ENCODE data around the gene POLR1D. TPM values are rescaled to one million over a fixed set of nuclear protein-coding genes. Genes with fewer than 3 reads are reported as not detected.

POLR1D gene
- total RNA-seq, 4 donors from 2014 or later: 115 to 137 (median 133) TPM

DNA sequence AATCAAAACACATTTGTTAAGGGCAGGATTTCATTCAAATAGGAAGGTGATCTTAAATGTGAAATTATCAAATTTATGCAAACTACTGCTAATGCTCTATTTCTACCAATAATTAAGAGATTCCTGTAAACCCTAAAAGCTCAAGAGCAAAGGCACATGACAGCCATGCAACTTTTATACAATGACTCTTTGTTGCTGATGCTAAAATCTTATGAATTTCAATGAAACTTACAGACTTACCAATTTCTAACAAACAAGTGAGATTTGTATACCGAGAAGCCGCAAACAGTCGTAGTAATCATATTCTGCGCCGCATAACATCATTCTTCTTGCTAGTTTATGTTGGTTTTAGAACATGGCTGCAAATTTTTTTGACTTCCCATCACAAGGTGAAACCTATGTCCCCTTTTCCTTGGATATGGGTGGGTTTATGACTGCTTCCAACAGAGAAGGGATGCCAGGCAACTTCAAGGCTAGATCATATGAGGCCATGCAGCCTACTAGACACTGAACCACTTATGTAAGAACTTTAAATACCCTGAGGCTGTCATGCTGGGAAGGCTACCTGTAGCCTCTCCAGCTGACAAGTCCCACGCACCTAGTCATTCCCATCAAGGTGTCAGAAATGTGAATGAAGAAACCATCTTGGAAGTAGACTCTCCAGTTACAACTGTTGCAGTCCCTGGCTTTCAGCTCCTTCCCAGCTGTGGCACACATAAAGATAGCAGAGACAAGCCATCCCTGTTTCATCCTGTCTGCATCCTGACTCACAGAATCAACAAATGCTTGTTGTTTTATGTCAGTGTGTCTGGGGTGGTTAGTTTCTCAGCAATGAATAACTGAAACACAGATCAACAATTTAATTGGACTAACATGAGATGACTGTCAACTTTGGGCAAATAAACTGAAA lies 43.3 kb upstream of the POLR1D start:
- Histone ChIP-seq H3K27ac (no peak overlapping the region), H3K9me3 (no peaks in the 10 kb centered on the region), H3K27me3 (no peaks in the 10 kb centered on the region), H3K36me3 (no peaks in the 10 kb centered on the region), H3K4me3 (no peak overlapping the region), H3K4me1 (peaks cover 0 to 17% (median 0%) of the 10 kb centered on the region in 3 donors)
- TF ChIP-seq POLR2AphosphoS5 (IDR thresholded peaks at IDR 0.05) (no peak), EP300 (IDR thresholded peaks at IDR 0.05) (no peak), POLR2A (IDR thresholded peaks at IDR 0.05) (no peak)
- TF ChIP-seq, protein P1, sequence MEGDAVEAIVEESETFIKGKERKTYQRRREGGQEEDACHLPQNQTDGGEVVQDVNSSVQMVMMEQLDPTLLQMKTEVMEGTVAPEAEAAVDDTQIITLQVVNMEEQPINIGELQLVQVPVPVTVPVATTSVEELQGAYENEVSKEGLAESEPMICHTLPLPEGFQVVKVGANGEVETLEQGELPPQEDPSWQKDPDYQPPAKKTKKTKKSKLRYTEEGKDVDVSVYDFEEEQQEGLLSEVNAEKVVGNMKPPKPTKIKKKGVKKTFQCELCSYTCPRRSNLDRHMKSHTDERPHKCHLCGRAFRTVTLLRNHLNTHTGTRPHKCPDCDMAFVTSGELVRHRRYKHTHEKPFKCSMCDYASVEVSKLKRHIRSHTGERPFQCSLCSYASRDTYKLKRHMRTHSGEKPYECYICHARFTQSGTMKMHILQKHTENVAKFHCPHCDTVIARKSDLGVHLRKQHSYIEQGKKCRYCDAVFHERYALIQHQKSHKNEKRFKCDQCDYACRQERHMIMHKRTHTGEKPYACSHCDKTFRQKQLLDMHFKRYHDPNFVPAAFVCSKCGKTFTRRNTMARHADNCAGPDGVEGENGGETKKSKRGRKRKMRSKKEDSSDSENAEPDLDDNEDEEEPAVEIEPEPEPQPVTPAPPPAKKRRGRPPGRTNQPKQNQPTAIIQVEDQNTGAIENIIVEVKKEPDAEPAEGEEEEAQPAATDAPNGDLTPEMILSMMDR (IDR thresholded peaks at IDR 0.05): no peak
- WGBS, 2 donors (ENCODE audit: low coverage in 1 of 2): 90 to 98% methylated on average over 5 to 6 of the region's 6 CpGs
- no peak for ATAC-seq

DNA sequence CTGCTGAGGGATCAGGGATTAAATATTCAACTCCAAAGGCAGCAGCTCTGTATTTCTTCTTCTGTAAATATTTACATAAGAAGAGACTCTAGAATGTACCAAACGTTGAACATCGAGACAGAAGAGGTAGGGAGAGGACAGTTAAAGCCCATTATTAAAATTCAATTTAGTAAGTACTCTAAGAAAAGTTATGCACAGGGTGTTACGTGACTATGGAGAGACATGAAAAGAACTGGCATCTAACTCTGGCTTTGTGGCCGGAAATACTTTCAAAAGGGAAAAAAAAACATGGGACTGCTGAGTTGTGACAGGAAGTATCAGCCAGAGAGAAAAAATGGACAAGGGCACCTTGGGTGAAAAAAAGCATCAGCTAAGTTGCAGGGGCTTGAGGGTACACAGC lies 38.0 kb upstream of the POLR1D start:
- Histone ChIP-seq H3K27me3 (no peaks in the 10 kb centered on the region), H3K9me3 (no peaks in the 10 kb centered on the region), H3K4me1 (peaks cover 0 to 30% (median 0%) of the 10 kb centered on the region in 3 donors), H3K36me3 (no peaks in the 10 kb centered on the region), H3K4me3 (no peak overlapping the region), H3K27ac (peak overlapping the region in 3 of 4 donors; percentile 12 to 73 (median 52))
- ATAC-seq: peak; percentile 60
- WGBS, 2 donors (ENCODE audit: low coverage in 1 of 2): 0 to 21% methylated on average over 4 of the region's 4 CpGs
- TF ChIP-seq POLR2AphosphoS5 (IDR thresholded peaks at IDR 0.05): no peak
- no peak for TF ChIP-seq POLR2A (IDR thresholded peaks at IDR 0.05)
- TF ChIP-seq, protein P1 (IDR thresholded peaks at IDR 0.05): no peak
- no peak for TF ChIP-seq EP300 (IDR thresholded peaks at IDR 0.05)

DNA sequence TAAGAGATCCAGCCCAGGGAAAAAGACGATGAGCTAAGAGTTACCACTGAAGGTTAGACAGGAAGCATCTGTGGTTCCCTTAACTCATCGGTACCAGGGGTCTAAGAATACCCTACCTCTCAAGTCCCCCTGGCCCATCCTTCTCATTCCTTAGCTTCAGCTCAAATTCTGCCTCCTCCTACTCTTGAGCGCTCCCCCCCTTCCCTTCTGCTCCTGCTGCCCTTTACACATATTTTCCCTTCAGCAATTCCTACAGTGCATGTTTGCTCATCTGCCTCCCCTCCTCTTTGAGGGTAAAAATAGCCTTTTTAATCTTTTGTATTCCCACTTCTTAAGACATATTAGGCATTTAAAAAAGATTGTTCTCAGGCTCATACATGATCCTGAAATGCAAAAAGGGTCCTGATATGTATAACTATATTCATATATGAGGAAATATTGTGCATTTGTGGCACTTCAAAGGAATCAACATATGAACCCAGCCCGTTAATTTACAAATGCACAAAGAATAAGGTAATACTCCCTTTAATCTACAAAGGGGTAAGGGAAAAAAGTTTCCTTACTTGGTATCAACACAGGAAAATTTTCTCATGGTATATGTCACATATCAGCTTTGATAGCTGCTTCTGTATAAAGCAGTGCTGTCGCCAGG lies 34.5 kb upstream of the POLR1D start:
- H3K9me3 ChIP-seq: no peaks in the 10 kb centered on the region
- H3K4me3 ChIP-seq: no peak overlapping the region
- no peak overlapping the region for H3K27ac ChIP-seq
- ATAC-seq: no peak
- TF ChIP-seq POLR2A (IDR thresholded peaks at IDR 0.05): no peak
- H3K36me3 ChIP-seq: no peaks in the 10 kb centered on the region
- H3K27me3 ChIP-seq: no peaks in the 10 kb centered on the region
- WGBS, 2 donors (ENCODE audit: low coverage in 1 of 2): 54 to 63% methylated on average over 4 to 5 of the region's 5 CpGs
- H3K4me1 ChIP-seq: peaks cover 0 to 39% (median 0%) of the 10 kb centered on the region in 3 donors

DNA sequence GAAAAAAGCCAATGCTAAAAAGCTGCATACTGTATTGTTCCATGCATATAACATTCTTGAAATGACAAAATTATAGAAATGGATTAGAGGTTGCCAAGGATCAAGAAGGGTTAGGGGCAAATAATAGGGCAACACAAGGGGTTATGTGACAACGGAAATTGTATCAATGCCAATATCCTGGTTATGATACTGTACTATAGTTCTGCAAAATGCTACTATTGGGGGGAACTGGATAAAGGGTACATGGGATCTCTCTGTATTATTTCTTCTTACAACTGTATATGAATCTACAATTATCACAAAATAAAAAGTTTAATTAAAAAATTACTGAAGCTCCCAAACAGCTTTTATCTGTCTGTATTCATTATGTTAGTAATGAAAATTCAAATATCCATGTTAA lies 33.3 kb upstream of the POLR1D start:
- WGBS, 2 donors (ENCODE audit: low coverage in 1 of 2): 94 to 100% methylated on average over 1 of the region's 1 CpG

DNA sequence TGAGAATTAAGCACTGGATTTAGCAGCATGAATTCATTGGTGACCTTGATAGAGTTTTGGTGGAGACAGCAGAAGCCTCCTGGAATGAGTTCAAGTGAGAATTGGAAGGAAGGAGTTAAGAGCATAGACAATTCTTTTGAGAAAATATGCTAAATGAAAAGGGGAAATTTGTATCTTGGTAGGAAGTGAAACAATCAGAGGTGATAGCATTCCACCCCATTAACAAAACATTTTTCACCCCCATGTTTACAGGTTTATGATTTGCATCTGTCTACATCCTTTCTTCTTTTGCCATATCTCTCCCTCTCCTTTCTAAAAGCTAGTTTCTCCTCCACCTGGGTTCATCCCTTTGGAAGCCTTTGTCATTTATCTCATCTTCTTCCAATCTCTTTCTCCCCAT lies 28.8 kb upstream of the POLR1D start:
- Histone ChIP-seq H3K9me3 (no peaks in the 10 kb centered on the region), H3K4me3 (no peak overlapping the region), H3K27ac (no peak overlapping the region), H3K27me3 (no peaks in the 10 kb centered on the region), H3K4me1 (peaks cover 0 to 10% (median 0%) of the 10 kb centered on the region in 3 donors), H3K36me3 (no peaks in the 10 kb centered on the region)
- TF ChIP-seq POLR2A (IDR thresholded peaks at IDR 0.05) (no peak), POLR2AphosphoS5 (IDR thresholded peaks at IDR 0.05) (no peak), EP300 (IDR thresholded peaks at IDR 0.05) (no peak)
- TF ChIP-seq, protein P1 (IDR thresholded peaks at IDR 0.05): no peak
- ATAC-seq: no peak

More for the DNA sequence above, 33.3 kb upstream of the POLR1D start:
- Histone ChIP-seq H3K9me3 (no peaks in the 10 kb centered on the region), H3K27me3 (no peaks in the 10 kb centered on the region), H3K4me3 (no peak overlapping the region), H3K36me3 (no peaks in the 10 kb centered on the region), H3K4me1 (peaks cover 0 to 36% (median 0%) of the 10 kb centered on the region in 3 donors), H3K27ac (no peak overlapping the region)
- no peak for ATAC-seq
- TF ChIP-seq POLR2AphosphoS5 (IDR thresholded peaks at IDR 0.05) (no peak), POLR2A (IDR thresholded peaks at IDR 0.05) (no peak), EP300 (IDR thresholded peaks at IDR 0.05) (no peak)
- TF ChIP-seq, protein P1 (IDR thresholded peaks at IDR 0.05): no peak
